DOHH2 (cell line): ENCODE results near the gene RBM47.

Experiments used
- CTCF ChIP-seq: fragments of 200-600 bp; sonication (generic); IDR thresholded peaks from one replicate; pipeline ENCODE4 v1.5.1; 2014; ENCODE audit warnings: antibody characterized with exemption, mild to moderate bottlenecking, low read depth, low read length; ENCODE audit not compliant: poor library complexity, severe bottlenecking
- EZH2phosphoT487 ChIP-seq: fragments of 200-600 bp; sonication (generic); IDR thresholded peaks from 2 replicates; pipeline ENCODE4 v1.6.1; 2017; ENCODE audit warnings: borderline replicate concordance, mild to moderate bottlenecking, antibody characterized with exemption, low read length, moderate library complexity, mixed read lengths

- no peak for TF ChIP-seq CTCF
- no peak for TF ChIP-seq EZH2phosphoT487
Measured at GRCh38 chr4:40581254-40582140, 48.2 kb downstream of the RBM47 start.
